ENCODE results near the gene VCAM1.

DNA sequence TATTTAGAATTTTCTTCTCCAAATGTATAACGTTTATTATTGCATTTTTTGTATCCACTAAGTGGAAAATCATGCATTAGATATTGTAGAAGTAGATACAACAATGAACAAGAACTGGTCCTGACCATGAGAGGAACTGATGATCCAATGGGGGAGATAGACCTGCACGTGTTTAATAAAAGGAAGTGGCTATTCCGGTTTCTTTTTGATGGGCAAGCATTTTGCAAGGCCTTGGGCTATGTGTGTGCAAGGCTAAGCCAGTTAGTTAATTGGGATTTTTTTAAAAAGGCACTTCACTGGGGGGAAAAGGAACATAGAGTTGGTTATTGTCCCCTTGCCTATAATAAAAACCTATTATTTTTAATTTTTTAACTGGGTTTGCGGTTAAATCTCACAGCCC lies 961 bp upstream of the VCAM1 start:
- TF ChIP-seq GATA3 (IDR thresholded peaks at IDR 0.05; ENCODE audit: low read depth, low read length) (no peak), GATA2 (IDR thresholded peaks at IDR 0.05; ENCODE audit: low read depth, low read length) (no peak)

Data from SH-SY5Y (cell line).